ENCODE results near the gene ZCCHC14. TPM values are rescaled to one million over a fixed set of nuclear protein-coding genes. Genes with fewer than 3 reads are reported as not detected.

Gene ZCCHC14
- total and polyA plus RNA-seq, 2 of the 13 experiments (the other 11 are each of a cell fraction or from before 2014, with no cell fraction given), result 12.4 to 12.5 TPM

GRCh38 chr16:87391950-87392820 is 100.6 kb downstream of the ZCCHC14 start, which contains the start of gene MAP1LC3B (continued):
- TF ChIP-seq, protein P1, sequence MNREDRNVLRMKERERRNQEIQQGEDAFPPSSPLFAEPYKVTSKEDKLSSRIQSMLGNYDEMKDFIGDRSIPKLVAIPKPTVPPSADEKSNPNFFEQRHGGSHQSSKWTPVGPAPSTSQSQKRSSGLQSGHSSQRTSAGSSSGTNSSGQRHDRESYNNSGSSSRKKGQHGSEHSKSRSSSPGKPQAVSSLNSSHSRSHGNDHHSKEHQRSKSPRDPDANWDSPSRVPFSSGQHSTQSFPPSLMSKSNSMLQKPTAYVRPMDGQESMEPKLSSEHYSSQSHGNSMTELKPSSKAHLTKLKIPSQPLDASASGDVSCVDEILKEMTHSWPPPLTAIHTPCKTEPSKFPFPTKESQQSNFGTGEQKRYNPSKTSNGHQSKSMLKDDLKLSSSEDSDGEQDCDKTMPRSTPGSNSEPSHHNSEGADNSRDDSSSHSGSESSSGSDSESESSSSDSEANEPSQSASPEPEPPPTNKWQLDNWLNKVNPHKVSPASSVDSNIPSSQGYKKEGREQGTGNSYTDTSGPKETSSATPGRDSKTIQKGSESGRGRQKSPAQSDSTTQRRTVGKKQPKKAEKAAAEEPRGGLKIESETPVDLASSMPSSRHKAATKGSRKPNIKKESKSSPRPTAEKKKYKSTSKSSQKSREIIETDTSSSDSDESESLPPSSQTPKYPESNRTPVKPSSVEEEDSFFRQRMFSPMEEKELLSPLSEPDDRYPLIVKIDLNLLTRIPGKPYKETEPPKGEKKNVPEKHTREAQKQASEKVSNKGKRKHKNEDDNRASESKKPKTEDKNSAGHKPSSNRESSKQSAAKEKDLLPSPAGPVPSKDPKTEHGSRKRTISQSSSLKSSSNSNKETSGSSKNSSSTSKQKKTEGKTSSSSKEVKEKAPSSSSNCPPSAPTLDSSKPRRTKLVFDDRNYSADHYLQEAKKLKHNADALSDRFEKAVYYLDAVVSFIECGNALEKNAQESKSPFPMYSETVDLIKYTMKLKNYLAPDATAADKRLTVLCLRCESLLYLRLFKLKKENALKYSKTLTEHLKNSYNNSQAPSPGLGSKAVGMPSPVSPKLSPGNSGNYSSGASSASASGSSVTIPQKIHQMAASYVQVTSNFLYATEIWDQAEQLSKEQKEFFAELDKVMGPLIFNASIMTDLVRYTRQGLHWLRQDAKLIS (CRISPR knock-in tag; IDR thresholded peaks at IDR 0.05), result peak; percentile 60; the same call in 1 of the 2 replicates
- TF ChIP-seq, protein P2, sequence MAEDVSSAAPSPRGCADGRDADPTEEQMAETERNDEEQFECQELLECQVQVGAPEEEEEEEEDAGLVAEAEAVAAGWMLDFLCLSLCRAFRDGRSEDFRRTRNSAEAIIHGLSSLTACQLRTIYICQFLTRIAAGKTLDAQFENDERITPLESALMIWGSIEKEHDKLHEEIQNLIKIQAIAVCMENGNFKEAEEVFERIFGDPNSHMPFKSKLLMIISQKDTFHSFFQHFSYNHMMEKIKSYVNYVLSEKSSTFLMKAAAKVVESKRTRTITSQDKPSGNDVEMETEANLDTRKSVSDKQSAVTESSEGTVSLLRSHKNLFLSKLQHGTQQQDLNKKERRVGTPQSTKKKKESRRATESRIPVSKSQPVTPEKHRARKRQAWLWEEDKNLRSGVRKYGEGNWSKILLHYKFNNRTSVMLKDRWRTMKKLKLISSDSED (CRISPR knock-in tag; IDR thresholded peaks at IDR 0.05), result no peak
- peak; percentile 85 for TF ChIP-seq ZNF256 (CRISPR knock-in tag; conservative IDR thresholded peaks at IDR 0.05)
- no peak; the same call in 1 of the 2 replicates for TF ChIP-seq ZKSCAN8 (CRISPR knock-in tag; IDR thresholded peaks at IDR 0.05; ENCODE audit: borderline replicate concordance)
- no peak for TF ChIP-seq ZNF75D (CRISPR knock-in tag; IDR thresholded peaks at IDR 0.05; ENCODE audit: borderline replicate concordance)
- TF ChIP-seq MAZ (IDR thresholded peaks at IDR 0.05; ENCODE audit: borderline replicate concordance, low read depth, low read length), result peak; percentile 91; the same call in 1 of the 2 replicates
- TF ChIP-seq MAZ (CRISPR knock-in tag; IDR thresholded peaks at IDR 0.05; ENCODE audit: low read depth), result peak; percentile 99
- peak; percentile 96 for TF ChIP-seq ETV6 (CRISPR knock-in tag; conservative IDR thresholded peaks at IDR 0.05)
- TF ChIP-seq, protein P3, sequence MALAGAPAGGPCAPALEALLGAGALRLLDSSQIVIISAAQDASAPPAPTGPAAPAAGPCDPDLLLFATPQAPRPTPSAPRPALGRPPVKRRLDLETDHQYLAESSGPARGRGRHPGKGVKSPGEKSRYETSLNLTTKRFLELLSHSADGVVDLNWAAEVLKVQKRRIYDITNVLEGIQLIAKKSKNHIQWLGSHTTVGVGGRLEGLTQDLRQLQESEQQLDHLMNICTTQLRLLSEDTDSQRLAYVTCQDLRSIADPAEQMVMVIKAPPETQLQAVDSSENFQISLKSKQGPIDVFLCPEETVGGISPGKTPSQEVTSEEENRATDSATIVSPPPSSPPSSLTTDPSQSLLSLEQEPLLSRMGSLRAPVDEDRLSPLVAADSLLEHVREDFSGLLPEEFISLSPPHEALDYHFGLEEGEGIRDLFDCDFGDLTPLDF (CRISPR knock-in tag; IDR thresholded peaks at IDR 0.05), result peak; percentile 28; the same call in 1 of the 2 replicates
- no peak for TF ChIP-seq CHCHD3 (CRISPR knock-in tag; IDR thresholded peaks at IDR 0.05)
- peak; percentile 100 for TF ChIP-seq SP4 (CRISPR knock-in tag; IDR thresholded peaks at IDR 0.05)
- peak; percentile 67; the same call in 1 of the 2 replicates for TF ChIP-seq ZNF772 (CRISPR knock-in tag; IDR thresholded peaks at IDR 0.05)
- TF ChIP-seq MIER2 (CRISPR knock-in tag; IDR thresholded peaks at IDR 0.05), result peak; percentile 72; the same call in 1 of the 2 replicates
- TF ChIP-seq JDP2 (CRISPR knock-in tag; IDR thresholded peaks at IDR 0.05; ENCODE audit: borderline replicate concordance), result peak; percentile 45; the same call in 1 of the 2 replicates
- TF ChIP-seq ZNF773 (CRISPR knock-in tag; IDR thresholded peaks at IDR 0.05; ENCODE audit: borderline replicate concordance), result peak; percentile 82; the same call in 1 of the 2 replicates
- TF ChIP-seq CSRNP2 (CRISPR knock-in tag; conservative IDR thresholded peaks at IDR 0.05; ENCODE audit: low read depth), result no peak
- peak; percentile 100 for TF ChIP-seq YY1 (IDR thresholded peaks at IDR 0.05; ENCODE audit: insufficient read depth, insufficient replicate concordance, low read depth, low read length)
- peak; percentile 77 for TF ChIP-seq ISL2 (CRISPR knock-in tag; IDR thresholded peaks at IDR 0.05)
- peak; percentile 80; the same call in 1 of the 2 replicates for TF ChIP-seq ZNF749 (CRISPR knock-in tag; IDR thresholded peaks at IDR 0.05; ENCODE audit: borderline replicate concordance)
- peak in 1 of 2 experiments; percentile 82; a peak in 2 of 4 replicates for TF ChIP-seq KLF16 (CRISPR knock-in tag; IDR thresholded peaks at IDR 0.05)
- TF ChIP-seq SMC3 (IDR thresholded peaks at IDR 0.05; ENCODE audit: low read length), result no peak

Measured in HepG2 (cell line).